Caco-2 (cell line): ENCODE results near the gene SP2. TPM values are rescaled to one million over a fixed set of nuclear protein-coding genes. Genes with fewer than 3 reads are reported as not detected.

Source experiments
- BruUV-seq: library from RNA; stranded (reverse); fragments of 400-500 nt; replicated peaks from 2 replicates; lab custom pipeline; 2021; lab: Mats Ljungman, UMichigan
- CTCF ChIA-PET: fragments of 300-600 bp; sonication (Branson Sonifier 250); formaldehyde crosslinking; loops from one replicate; lab custom pipeline; 2022; ENCODE audit warnings: antibody characterized with exemption; lab: Charles Lee
- POLR2A ChIA-PET: fragments of 300-600 bp; sonication (Branson Sonifier 250); formaldehyde crosslinking; loops from one replicate; lab custom pipeline; 2022; ENCODE audit warnings: antibody characterized with exemption; lab: Charles Lee
- DNase-seq, 2 experiments: peaks; one replicate each; pipeline versions ENCODE4 v3.0.0 to v3.0.0-alpha.2; 2020 to 2022
- H3K27me3 ChIP-seq: replicated peaks from 2 replicates; pipeline ENCODE4 v1.6.0; 2011; ENCODE audit warnings: low read length; ENCODE audit not compliant: control insufficient read depth, insufficient read depth
- H3K36me3 ChIP-seq: 2 replicates; pipeline ENCODE4 v1.5.1; 2011; ENCODE audit warnings: low read length; ENCODE audit not compliant: control insufficient read depth, insufficient read depth
- H3K4me1 ChIP-seq: fragments of 250-450 bp; sonication (Bioruptor Pico); 2 replicates; pipeline ENCODE4 v1.5.1; 2020; ENCODE audit warnings: mild to moderate bottlenecking
- H3K4me3 ChIP-seq: 2 replicates; pipeline ENCODE4 v1.5.1; 2011; ENCODE audit warnings: low read depth, mild to moderate bottlenecking, control low read depth, low read length
- H3K9me3 ChIP-seq: fragments of 250-450 bp; sonication (Bioruptor Pico); 2 replicates; pipeline ENCODE4 v1.5.1; 2020; ENCODE audit warnings: mild to moderate bottlenecking, moderate library complexity
- H3K27ac Mint-ChIP-seq: one replicate; pipeline ENCODE4 v1.8.0; 2022; ENCODE audit warnings: mixed read lengths; ENCODE audit not compliant: unreplicated experiment
- H3K27me3 Mint-ChIP-seq: one replicate; pipeline ENCODE4 v1.8.0; 2022; ENCODE audit warnings: mixed read lengths; ENCODE audit not compliant: insufficient read depth, unreplicated experiment
- H3K36me3 Mint-ChIP-seq: one replicate; pipeline ENCODE4 v1.8.0; 2022; ENCODE audit warnings: mild to moderate bottlenecking, mixed read lengths; ENCODE audit not compliant: insufficient read depth, unreplicated experiment
- H3K4me1 Mint-ChIP-seq: one replicate; pipeline ENCODE4 v1.8.0; 2022; ENCODE audit warnings: low read depth, mixed read lengths; ENCODE audit not compliant: unreplicated experiment
- H3K4me3 Mint-ChIP-seq: one replicate; pipeline ENCODE4 v1.8.0; 2022; ENCODE audit warnings: mild to moderate bottlenecking, moderate library complexity, mixed read lengths; ENCODE audit not compliant: unreplicated experiment
- H3K9me3 Mint-ChIP-seq: one replicate; pipeline ENCODE4 v1.8.0; 2022; ENCODE audit warnings: mixed read lengths; ENCODE audit not compliant: unreplicated experiment
- intact Hi-C: fragments of 100-400 bp; cut with micrococcal nuclease; formaldehyde crosslinking; loops from one replicate; pipeline ENCODE4 v1.10.0; 2022; ENCODE audit not compliant: unreplicated experiment
- total RNA-seq: library from RNA; stranded (reverse); gene quantifications from 2 replicates; pipeline ENCODE4 v1.2.3, GENCODE V29; 2022
- TF ChIP-seq, protein P1 (sequence below), 2 experiments: fragments of 200-600 bp in 1 of 2; IDR thresholded peaks; 1 replicate in 1 of 2; 2 replicates in 1 of 2; pipeline versions ENCODE4 v1.5.1 to v1.8.0; 2011 to 2022; ENCODE audit warnings: antibody characterized with exemption in 1 of 2, control low read depth in 1 of 2, inconsistent platforms in 1 of 2, low read depth in 1 of 2, low read length in 1 of 2, mild to moderate bottlenecking in 1 of 2, moderate library complexity in 1 of 2; ENCODE audit not compliant: insufficient read depth in 1 of 2, severe bottlenecking in 1 of 2, unreplicated experiment in 1 of 2

Gene SP2
- total RNA-seq, 1 experiment from 2014 or later: 25.2 TPM

DNA sequence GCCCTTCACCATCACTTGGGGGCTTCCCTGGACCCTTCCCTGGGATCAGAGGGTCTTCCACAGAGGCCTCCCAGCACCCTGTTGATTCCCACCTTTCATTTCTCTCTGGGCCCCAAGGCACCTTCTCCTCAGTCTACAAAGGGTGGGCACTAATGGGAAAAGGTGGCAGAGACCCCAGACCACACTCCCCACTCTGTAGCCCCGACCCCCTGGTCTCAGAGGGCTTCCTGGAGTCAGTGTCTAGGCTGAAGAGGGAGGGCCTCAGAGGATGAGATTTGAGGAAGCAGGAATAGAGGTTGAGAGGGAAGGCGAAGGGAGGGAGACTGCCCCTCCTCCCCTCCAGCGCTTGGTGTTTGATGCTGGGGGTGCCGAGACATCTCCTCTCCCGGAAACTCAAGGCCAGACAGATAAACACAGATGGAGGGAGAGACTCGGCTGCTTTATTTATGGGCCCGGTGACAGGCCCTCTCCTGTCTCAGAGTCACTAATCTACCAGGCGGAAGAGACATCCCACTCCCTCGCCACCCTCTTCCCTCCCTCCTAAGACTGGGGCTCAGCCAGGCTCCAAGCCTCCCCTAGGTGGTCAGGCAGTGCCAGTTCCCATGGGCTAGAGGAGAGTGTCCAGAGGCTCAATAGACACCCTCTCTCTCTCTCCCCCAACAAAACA is 18.5 kb upstream of the SP2 start:
- TF ChIP-seq, protein P1, sequence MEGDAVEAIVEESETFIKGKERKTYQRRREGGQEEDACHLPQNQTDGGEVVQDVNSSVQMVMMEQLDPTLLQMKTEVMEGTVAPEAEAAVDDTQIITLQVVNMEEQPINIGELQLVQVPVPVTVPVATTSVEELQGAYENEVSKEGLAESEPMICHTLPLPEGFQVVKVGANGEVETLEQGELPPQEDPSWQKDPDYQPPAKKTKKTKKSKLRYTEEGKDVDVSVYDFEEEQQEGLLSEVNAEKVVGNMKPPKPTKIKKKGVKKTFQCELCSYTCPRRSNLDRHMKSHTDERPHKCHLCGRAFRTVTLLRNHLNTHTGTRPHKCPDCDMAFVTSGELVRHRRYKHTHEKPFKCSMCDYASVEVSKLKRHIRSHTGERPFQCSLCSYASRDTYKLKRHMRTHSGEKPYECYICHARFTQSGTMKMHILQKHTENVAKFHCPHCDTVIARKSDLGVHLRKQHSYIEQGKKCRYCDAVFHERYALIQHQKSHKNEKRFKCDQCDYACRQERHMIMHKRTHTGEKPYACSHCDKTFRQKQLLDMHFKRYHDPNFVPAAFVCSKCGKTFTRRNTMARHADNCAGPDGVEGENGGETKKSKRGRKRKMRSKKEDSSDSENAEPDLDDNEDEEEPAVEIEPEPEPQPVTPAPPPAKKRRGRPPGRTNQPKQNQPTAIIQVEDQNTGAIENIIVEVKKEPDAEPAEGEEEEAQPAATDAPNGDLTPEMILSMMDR (IDR thresholded peaks at IDR 0.05; ENCODE audit: insufficient read depth in 1 of 2, low read depth in 1 of 2, low read length in 1 of 2, severe bottlenecking in 1 of 2, unreplicated experiment in 1 of 2): no peak
- no peaks in the 10 kb centered on the region for H3K36me3 Mint-ChIP-seq
- no peak for DNase-seq
- H3K36me3 ChIP-seq: no peaks in the 10 kb centered on the region
- ChIA-PET POLR2A (no interaction called here), CTCF (interaction anchor here (2.5 kb wide), 1 partner anchor 46 kb away, joined by 8 read pairs; the partner anchor contains the start of genes LRRC46 and MRPL10)
- H3K9me3 ChIP-seq: no peaks in the 10 kb centered on the region
- BruUV-seq: no TSS peak
- H3K4me1 Mint-ChIP-seq: peaks cover 28% of the 10 kb centered on the region
- H3K27ac Mint-ChIP-seq: no peak overlapping the region
- intact Hi-C loops: no loop called here
- no peaks in the 10 kb centered on the region for H3K27me3 ChIP-seq
- no peaks in the 10 kb centered on the region for H3K27me3 Mint-ChIP-seq
- H3K9me3 Mint-ChIP-seq: no peaks in the 10 kb centered on the region
- no peak overlapping the region for H3K4me3 Mint-ChIP-seq
- H3K4me1 ChIP-seq: peaks cover 58% of the 10 kb centered on the region
- no peak overlapping the region for H3K4me3 ChIP-seq

DNA sequence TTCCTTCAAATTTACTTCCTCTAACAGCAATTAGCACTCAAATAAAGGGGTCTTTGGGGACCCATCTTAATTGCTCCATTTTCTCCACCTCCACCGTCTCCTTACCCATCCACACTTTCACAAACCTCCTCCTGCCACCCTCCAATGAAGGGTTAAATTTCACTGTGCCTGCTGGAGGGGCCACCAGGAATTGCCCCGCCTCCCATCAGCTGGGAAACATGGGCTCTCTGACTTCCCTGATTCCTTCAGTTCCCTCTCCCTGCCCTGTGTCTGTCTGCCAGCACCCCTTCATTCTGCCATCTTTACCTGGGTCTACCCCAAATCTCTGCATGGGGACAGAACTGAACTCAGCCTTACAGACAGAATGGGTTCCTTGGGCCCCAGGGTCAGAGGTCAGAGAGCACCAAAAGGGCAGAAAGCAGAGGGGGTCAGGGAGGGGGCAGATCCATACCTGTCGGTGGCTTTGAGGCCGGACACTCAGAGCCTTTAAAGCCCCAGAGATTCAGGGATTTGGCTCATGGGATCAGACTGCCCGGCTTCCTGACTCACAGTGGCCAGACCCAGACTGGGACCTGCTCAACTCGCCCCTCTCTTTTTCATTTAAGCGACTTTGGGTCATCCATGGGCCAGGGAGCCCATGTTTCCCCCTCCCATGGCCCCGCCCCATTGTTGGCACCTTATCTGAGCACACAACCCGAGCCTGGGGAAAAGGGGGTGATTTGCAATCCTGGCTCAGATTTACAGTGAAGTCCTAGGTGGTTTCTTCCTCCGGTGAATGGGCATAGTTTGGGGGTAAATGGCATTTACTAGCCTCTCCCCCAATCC is 17.6 kb upstream of the SP2 start:
- no peak overlapping the region for H3K4me3 ChIP-seq
- Mint-ChIP-seq H3K4me3 (no peak overlapping the region), H3K36me3 (no peaks in the 10 kb centered on the region), H3K9me3 (no peaks in the 10 kb centered on the region), H3K27me3 (no peaks in the 10 kb centered on the region), H3K4me1 (peaks cover 32% of the 10 kb centered on the region), H3K27ac (no peak overlapping the region)
- intact Hi-C loops: no loop called here
- H3K36me3 ChIP-seq: no peaks in the 10 kb centered on the region
- TF ChIP-seq, protein P1 (IDR thresholded peaks at IDR 0.05; ENCODE audit: insufficient read depth in 1 of 2, low read depth in 1 of 2, low read length in 1 of 2, severe bottlenecking in 1 of 2, unreplicated experiment in 1 of 2): no peak
- BruUV-seq: no TSS peak
- no peaks in the 10 kb centered on the region for H3K27me3 ChIP-seq
- CTCF ChIA-PET: interaction anchor here (1.2 to 2.5 kb wide), 3 partner anchors 11 to 47 kb away, joined by 5 to 8 read pairs (median 5); partner anchors contain the start of genes LRRC46 and MRPL10
- no peak for DNase-seq
- POLR2A ChIA-PET: interaction anchor here (0.7 to 0.9 kb wide), 2 partner anchors 17 to 40 kb away, joined by 3 read pairs; partner anchors contain the start of gene SP2
- no peaks in the 10 kb centered on the region for H3K9me3 ChIP-seq
- H3K4me1 ChIP-seq: peaks cover 58% of the 10 kb centered on the region

DNA sequence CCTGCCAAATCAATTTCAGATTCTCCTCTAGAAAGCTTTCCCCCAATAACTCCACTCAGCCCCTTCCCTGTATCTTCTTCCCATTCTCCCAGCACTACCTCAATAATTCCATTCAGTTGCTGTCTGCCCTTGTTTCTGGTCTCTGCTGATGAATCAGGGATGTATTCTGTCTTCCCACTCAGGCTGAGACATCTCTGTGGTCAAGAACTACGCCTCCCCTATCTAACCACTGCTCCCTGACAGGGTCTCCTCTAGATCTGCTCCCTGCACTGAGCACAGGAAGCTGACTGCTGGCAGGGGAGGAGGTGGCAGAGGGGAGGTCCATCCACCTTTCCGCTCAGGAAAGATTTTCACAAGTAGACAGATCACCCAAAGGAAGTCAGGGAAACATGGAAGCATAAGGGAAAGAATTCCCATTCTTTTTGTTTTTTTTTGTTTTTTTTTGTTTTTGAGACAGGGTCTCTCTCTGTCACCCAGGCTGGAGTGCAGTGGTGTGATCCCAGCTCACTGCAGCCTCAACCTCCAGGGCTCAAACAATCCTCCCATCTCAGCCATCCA is 16.9 kb upstream of the SP2 start:
- peaks cover 3% of the 10 kb centered on the region for H3K36me3 Mint-ChIP-seq
- H3K27ac Mint-ChIP-seq: no peak overlapping the region
- H3K27me3 Mint-ChIP-seq: no peaks in the 10 kb centered on the region
- Histone ChIP-seq H3K27me3 (no peaks in the 10 kb centered on the region), H3K4me3 (no peak overlapping the region), H3K4me1 (peaks cover 64% of the 10 kb centered on the region), H3K9me3 (no peaks in the 10 kb centered on the region), H3K36me3 (no peaks in the 10 kb centered on the region)
- ChIA-PET CTCF (interaction anchor here (0.6 to 2.5 kb wide), 6 partner anchors 10 to 48 kb away, joined by 3 to 8 read pairs (median 4); partner anchors contain the start of genes LRRC46 and MRPL10), POLR2A (interaction anchor here (0.7 to 0.9 kb wide), 3 partner anchors 17 to 41 kb away, joined by 3 to 4 read pairs (median 3); partner anchors contain the start of gene SP2)
- TF ChIP-seq, protein P1 (IDR thresholded peaks at IDR 0.05; ENCODE audit: insufficient read depth in 1 of 2, low read depth in 1 of 2, low read length in 1 of 2, severe bottlenecking in 1 of 2, unreplicated experiment in 1 of 2): no peak
- DNase-seq: no peak
- H3K9me3 Mint-ChIP-seq: no peaks in the 10 kb centered on the region
- BruUV-seq: no TSS peak
- intact Hi-C loops: no loop called here
- no peak overlapping the region for H3K4me3 Mint-ChIP-seq
- H3K4me1 Mint-ChIP-seq: peaks cover 39% of the 10 kb centered on the region
